Neural cell (in vitro differentiated cells): ENCODE results near the gene USF1.

Experiments used
- EP300 ChIP-seq: fragments of 450-650 bp; conservative IDR thresholded peaks from 2 replicates; pipeline ENCODE4 v1.6.1; 2014; ENCODE audit warnings: antibody characterized with exemption, mild to moderate bottlenecking, moderate library complexity; ENCODE audit not compliant: poor library complexity, severe bottlenecking
- EZH2 ChIP-seq: fragments of 200-600, 300-800 bp; shearing (Covaris generic), sonication (generic); IDR thresholded peaks from 2 replicates; pipeline ENCODE4 v1.6.1; 2014; ENCODE audit warnings: antibody characterized with exemption, low read length, borderline replicate concordance, mild to moderate bottlenecking; ENCODE audit not compliant: insufficient read depth, poor library complexity, severe bottlenecking
- MXI1 ChIP-seq: fragments of 450-650 bp; conservative IDR thresholded peaks from 2 replicates; pipeline ENCODE4 v1.6.1; 2014; ENCODE audit warnings: antibody characterized with exemption, mild to moderate bottlenecking; ENCODE audit not compliant: poor library complexity, severe bottlenecking
- POLR2AphosphoS5 ChIP-seq: IDR thresholded peaks from 2 replicates; pipeline ENCODE4 v1.6.1; 2012
- TAF1 ChIP-seq: IDR thresholded peaks from 2 replicates; pipeline ENCODE4 v1.6.1; 2012; ENCODE audit warnings: low read depth
- TF ChIP-seq, protein P1 (sequence below): fragments of 450-650 bp; IDR thresholded peaks from 2 replicates; pipeline ENCODE4 v1.5.1; 2014; ENCODE audit warnings: antibody characterized with exemption, mild to moderate bottlenecking, moderate library complexity; ENCODE audit not compliant: poor library complexity, severe bottlenecking
- TF ChIP-seq, protein P2 (sequence below): IDR thresholded peaks from 2 replicates; pipeline ENCODE4 v1.6.1; 2012; ENCODE audit warnings: borderline replicate concordance

DNA sequence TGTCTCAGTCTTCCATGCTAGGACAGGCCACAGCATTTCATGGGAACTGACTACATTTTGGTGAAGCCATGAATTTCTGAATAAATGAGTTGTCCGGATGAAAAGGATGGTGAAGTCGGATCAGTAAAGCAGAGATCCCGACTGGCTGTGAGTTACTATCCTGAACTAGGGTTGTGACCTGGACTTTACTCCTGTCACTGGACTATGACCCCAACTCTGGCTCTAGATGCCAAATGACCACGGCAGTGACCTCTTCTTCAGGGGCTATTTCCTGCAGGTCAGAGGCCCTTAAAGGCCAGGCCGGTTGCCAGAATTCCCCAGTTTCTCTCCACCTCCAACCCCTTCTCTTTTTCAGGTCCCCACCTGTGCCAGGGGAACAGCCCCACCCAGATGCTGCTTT is 45.3 kb upstream of the USF1 start:
- no peak for TF ChIP-seq POLR2AphosphoS5
- TF ChIP-seq, protein P1, sequence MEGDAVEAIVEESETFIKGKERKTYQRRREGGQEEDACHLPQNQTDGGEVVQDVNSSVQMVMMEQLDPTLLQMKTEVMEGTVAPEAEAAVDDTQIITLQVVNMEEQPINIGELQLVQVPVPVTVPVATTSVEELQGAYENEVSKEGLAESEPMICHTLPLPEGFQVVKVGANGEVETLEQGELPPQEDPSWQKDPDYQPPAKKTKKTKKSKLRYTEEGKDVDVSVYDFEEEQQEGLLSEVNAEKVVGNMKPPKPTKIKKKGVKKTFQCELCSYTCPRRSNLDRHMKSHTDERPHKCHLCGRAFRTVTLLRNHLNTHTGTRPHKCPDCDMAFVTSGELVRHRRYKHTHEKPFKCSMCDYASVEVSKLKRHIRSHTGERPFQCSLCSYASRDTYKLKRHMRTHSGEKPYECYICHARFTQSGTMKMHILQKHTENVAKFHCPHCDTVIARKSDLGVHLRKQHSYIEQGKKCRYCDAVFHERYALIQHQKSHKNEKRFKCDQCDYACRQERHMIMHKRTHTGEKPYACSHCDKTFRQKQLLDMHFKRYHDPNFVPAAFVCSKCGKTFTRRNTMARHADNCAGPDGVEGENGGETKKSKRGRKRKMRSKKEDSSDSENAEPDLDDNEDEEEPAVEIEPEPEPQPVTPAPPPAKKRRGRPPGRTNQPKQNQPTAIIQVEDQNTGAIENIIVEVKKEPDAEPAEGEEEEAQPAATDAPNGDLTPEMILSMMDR, result no peak
- no peak for TF ChIP-seq TAF1
- no peak for TF ChIP-seq MXI1
- TF ChIP-seq, protein P2, sequence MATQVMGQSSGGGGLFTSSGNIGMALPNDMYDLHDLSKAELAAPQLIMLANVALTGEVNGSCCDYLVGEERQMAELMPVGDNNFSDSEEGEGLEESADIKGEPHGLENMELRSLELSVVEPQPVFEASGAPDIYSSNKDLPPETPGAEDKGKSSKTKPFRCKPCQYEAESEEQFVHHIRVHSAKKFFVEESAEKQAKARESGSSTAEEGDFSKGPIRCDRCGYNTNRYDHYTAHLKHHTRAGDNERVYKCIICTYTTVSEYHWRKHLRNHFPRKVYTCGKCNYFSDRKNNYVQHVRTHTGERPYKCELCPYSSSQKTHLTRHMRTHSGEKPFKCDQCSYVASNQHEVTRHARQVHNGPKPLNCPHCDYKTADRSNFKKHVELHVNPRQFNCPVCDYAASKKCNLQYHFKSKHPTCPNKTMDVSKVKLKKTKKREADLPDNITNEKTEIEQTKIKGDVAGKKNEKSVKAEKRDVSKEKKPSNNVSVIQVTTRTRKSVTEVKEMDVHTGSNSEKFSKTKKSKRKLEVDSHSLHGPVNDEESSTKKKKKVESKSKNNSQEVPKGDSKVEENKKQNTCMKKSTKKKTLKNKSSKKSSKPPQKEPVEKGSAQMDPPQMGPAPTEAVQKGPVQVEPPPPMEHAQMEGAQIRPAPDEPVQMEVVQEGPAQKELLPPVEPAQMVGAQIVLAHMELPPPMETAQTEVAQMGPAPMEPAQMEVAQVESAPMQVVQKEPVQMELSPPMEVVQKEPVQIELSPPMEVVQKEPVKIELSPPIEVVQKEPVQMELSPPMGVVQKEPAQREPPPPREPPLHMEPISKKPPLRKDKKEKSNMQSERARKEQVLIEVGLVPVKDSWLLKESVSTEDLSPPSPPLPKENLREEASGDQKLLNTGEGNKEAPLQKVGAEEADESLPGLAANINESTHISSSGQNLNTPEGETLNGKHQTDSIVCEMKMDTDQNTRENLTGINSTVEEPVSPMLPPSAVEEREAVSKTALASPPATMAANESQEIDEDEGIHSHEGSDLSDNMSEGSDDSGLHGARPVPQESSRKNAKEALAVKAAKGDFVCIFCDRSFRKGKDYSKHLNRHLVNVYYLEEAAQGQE, result no peak
- no peak for TF ChIP-seq EP300
- no peak for TF ChIP-seq EZH2
